ENCODE data around the gene MTUS2.

MTUS2 gene

DNA sequence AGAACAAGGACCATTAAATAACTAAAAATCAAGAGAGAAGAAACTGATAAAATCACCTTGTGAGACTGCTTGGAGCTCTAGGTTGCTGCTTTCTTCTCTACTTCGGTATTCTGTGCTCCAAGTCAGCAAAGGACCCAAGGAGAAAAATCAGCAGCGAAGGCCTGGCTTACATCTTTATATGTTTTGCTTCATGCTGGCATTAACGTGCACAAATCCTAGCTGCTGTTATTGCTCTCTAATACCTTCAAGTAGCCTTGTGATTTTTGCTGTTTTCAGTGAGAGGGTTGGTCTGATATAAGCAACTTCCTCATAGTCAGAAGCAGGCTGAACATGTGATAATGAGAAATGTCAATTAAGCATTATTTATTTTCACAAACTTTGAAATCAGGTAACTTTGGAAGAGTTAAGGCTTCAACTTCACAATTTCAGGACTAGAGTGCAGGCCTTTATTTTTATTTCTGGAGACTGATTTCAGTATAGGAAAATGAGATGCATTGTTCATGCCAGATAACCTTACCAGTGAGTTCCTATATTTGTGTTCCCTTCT is 410.2 kb downstream of the MTUS2 start:
- no peak overlapping the region for H3K27ac ChIP-seq (replicated peaks)
- TF ChIP-seq SPI1 (IDR thresholded peaks at IDR 0.05; ENCODE audit: borderline replicate concordance, low read depth) (no peak), CTCF (IDR thresholded peaks at IDR 0.05; ENCODE audit: insufficient read depth, low read length) (no peak), GABPA (IDR thresholded peaks at IDR 0.05; ENCODE audit: low read depth) (no peak), POLR2AphosphoS5 (IDR thresholded peaks at IDR 0.05; ENCODE audit: low read depth) (no peak), REST (IDR thresholded peaks at IDR 0.05; ENCODE audit: insufficient replicate concordance, low read depth) (no peak)
- DNase-seq (ENCODE audit: low read depth in 1 of 2, low spot score in 1 of 2), result no peak

GRCh38 chr13:29239653-29240525 is 419.8 kb downstream of the MTUS2 start:
- Histone ChIP-seq H3K27ac (replicated peaks) (no peak overlapping the region), H3K27me3 (ENCODE audit: insufficient read depth, poor library complexity, severe bottlenecking) (peaks cover 15% of the 10 kb centered on the region), H3K4me3 (replicated peaks; ENCODE audit: insufficient read depth, low read length) (no peak overlapping the region)
- DNase-seq (ENCODE audit: low read depth in 1 of 2, low spot score in 1 of 2), result no peak
- no peak for TF ChIP-seq REST (IDR thresholded peaks at IDR 0.05; ENCODE audit: insufficient replicate concordance, low read depth)
- TF ChIP-seq CTCF (IDR thresholded peaks at IDR 0.05; ENCODE audit: insufficient read depth, low read length), result no peak
- no peak for TF ChIP-seq GABPA (IDR thresholded peaks at IDR 0.05; ENCODE audit: low read depth)
- no peak for TF ChIP-seq POLR2AphosphoS5 (IDR thresholded peaks at IDR 0.05; ENCODE audit: low read depth)
- TF ChIP-seq SPI1 (IDR thresholded peaks at IDR 0.05; ENCODE audit: borderline replicate concordance, low read depth), result no peak

More for the DNA sequence above, 410.2 kb downstream of the MTUS2 start:
- Histone ChIP-seq H3K27me3 (ENCODE audit: insufficient read depth, poor library complexity, severe bottlenecking) (peaks cover 3% of the 10 kb centered on the region), H3K4me3 (replicated peaks; ENCODE audit: insufficient read depth, low read length) (no peak overlapping the region)

- no peak overlapping the region for H3K4me3 ChIP-seq (replicated peaks; ENCODE audit: insufficient read depth, low read length)
- no peak overlapping the region for H3K27ac ChIP-seq (replicated peaks)
- TF ChIP-seq CTCF (IDR thresholded peaks at IDR 0.05; ENCODE audit: insufficient read depth, low read length) (no peak), SPI1 (IDR thresholded peaks at IDR 0.05; ENCODE audit: borderline replicate concordance, low read depth) (no peak), POLR2AphosphoS5 (IDR thresholded peaks at IDR 0.05; ENCODE audit: low read depth) (no peak), REST (IDR thresholded peaks at IDR 0.05; ENCODE audit: insufficient replicate concordance, low read depth) (no peak), GABPA (IDR thresholded peaks at IDR 0.05; ENCODE audit: low read depth) (no peak)
- H3K27me3 ChIP-seq (ENCODE audit: insufficient read depth, poor library complexity, severe bottlenecking), result peaks cover 8% of the 10 kb centered on the region
- DNase-seq (ENCODE audit: low read depth in 1 of 2, low spot score in 1 of 2), result no peak
Observed at GRCh38 chr13:29254626-29255370, 434.7 kb downstream of the MTUS2 start.

Measured in HL-60 (cell line).